WI38 (cell line): Measurements from ENCODE around the gene AGAP3.

Experiments
- H3K4me3 ChIP-seq: 2 replicates; pipeline ENCODE4 v1.5.1; 2011; ENCODE audit warnings: low read depth, mild to moderate bottlenecking, control low read depth, low read length
- CTCF ChIP-seq: IDR thresholded peaks from 2 replicates; pipeline ENCODE4 v1.5.1; 2012; ENCODE audit warnings: low read depth, mild to moderate bottlenecking, control low read depth, low read length

The AGAP3 gene

GRCh38 chr7:151056283-151056665, 30.0 kb upstream of the AGAP3 start:
- TF ChIP-seq CTCF: no peak
- H3K4me3 ChIP-seq: no peak overlapping the region

DNA sequence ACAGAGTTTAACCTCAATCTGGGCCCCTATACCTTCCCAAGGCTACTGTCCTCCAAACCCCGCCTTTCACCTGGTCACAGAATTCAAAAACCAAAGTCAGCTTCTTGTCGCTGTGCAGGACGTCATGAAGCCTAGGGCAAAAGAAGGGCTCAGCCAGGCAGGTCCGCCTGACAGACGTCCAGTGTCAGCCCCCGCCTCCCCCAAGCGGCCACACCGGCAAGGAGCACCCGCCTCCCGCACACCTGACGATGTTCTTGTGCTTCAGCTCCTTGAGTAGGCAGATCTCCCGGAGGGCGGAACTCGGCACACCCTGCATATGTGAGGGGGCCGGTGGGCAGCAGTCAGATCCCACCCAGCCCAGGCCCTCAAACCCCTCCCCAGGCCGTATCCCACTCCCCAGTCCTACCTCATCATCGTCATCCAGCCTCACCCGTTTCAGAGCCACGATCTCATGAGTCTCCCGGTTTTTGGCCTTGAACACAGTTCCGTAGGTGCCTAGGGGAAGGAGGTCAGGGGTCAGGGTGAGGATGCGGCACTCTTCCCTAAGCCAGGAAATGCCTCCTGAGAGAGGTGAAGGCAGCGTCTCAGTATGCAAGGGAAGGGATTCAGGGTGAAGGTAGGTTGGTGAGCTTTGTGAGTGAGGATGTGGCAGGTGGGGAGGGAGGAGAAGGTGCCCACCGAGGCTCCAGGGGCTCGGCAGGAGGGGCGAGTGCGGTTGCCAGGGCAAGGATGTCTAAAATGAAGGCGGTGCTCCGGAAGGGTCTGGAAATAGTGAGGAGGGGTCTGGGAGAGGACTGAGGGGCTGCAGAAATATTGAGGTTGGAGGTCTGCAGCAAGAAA, 29.4 kb upstream of the AGAP3 start:
- no peak for TF ChIP-seq CTCF
- H3K4me3 ChIP-seq: peak overlapping the region; percentile 75

DNA sequence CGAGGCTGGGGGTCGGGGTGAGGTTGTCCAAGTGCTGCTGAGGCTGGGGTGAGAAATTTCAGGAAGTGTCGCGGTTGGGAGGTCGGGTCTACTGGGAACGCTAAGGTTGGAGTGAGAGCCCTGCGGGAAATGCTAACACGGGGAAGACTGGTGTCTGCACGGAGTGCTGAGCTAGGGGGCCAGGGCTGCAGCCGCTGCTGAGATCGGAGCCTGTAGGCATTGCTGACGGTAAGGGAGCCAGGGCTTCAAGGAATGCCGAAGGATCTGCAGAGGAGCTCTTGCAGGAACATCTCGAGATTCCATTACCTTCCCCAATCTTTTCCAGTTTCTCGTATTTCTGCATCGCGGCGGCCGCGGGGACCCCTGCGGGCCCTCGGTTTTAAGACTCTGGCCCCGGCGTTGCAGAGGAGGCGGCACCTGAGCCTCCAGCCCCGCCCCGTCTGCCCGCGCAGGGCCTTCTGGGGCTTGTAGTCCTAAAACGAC, 28.7 kb upstream of the AGAP3 start, which contains the start of gene CDK5:
CDK5 (minus strand) TSS at position 392 of the 483 bp plus-strand sequence; CDS start at position 343, 49 bp downstream.
- peak within 1 kb of the TSS; percentile 75 for H3K4me3 ChIP-seq
- no peak for TF ChIP-seq CTCF

- peak overlapping the region; percentile 75 for H3K4me3 ChIP-seq
- TF ChIP-seq CTCF: no peak
Observed at GRCh38 chr7:151057989-151058780, 28.1 kb upstream of the AGAP3 start.

- no peak for TF ChIP-seq CTCF
Observed at GRCh38 chr7:151058781-151059366, 27.4 kb upstream of the AGAP3 start.

DNA sequence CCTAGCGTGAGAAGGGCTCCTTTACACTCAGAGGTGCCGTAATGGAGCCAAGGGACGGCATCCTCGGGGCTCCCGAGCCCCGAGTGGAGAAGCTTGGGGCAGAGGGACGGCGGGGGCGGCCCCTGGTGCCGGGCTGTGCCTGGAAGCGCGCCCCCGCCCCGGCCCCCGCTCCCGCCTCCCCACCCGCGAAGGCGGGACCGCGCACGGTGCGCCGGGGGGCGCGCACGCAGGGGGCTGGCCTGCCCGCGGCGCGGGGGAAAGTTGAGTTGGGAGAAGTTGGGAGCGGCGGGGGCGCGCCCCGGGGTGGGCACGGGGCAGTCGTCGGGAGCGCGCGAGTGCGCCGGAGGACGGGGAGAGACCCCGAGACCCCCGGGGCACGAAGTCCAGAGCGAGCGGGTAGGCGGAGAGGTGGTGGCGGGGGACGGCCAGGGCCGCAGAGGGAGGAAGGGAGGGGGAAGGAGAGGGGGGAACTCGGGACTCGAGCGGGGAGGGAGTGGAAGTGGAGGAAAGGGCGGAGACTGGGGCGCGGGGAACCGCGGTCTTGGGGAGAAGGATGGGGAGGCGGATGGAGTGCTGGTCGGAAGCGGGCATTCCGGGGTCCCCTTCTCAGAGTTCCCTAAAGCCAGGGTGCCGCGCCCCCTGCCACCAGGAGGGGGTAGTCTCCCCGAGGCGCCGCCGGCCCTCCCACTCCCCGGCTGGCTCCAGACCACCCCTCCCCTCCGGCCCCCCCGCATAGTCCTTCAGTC, 26.7 kb upstream of the AGAP3 start, which contains the start of gene SLC4A2:
SLC4A2 (plus strand) TSS at position 223 of the 746 bp plus-strand sequence. CDS start 2,399 bp downstream, outside the sequence.
- peak; percentile 45; the same call in 1 of the 2 replicates for TF ChIP-seq CTCF
- H3K4me3 ChIP-seq: peak within 1 kb of the TSS; percentile 86

More at GRCh38 chr7:151058781-151059366, 27.4 kb upstream of the AGAP3 start:
- H3K4me3 ChIP-seq: peak overlapping the region; percentile 86
